CD1c-positive myeloid dendritic cell (primary cell): Measurements from ENCODE around the gene CNPY2.
"Not testable (repeated sequence)": the region's sequence is repeated elsewhere in the genome, so short reads cannot be mapped to it uniquely, and the experiment has no call there.

Experiments
- DNase-seq: peaks from one replicate; pipeline ENCODE4 v3.0.0-alpha.2; 2016; ENCODE audit errors: extremely low spot score

CNPY2 gene

GRCh38 chr12:56315622-56316473 is at the start of gene CNPY2:
CNPY2 (minus strand) TSS chr12:56315988; CDS start chr12:56315217, 771 bp downstream.
- DNase-seq, result peak; percentile 96

- no peak for DNase-seq
These were observed 46.6 kb upstream of the CNPY2 start, which contains the start of gene APOF for GRCh38 chr12:56362130-56363059. APOF (minus strand) TSS chr12:56362857; CDS start chr12:56362745, 112 bp downstream.

GRCh38 chr12:56361487-56362129 is 45.8 kb upstream of the CNPY2 start:
- DNase-seq, result no peak

GRCh38 chr12:56359851-56360767 is 44.3 kb upstream of the CNPY2 start, which contains the start of gene STAT2:
STAT2 (minus strand) TSS chr12:56360107; CDS start chr12:56356571, 3,536 bp downstream.
- DNase-seq, result peak; percentile 99

GRCh38 chr12:56358836-56359532 is 43.2 kb upstream of the CNPY2 start:
- DNase-seq, result peak; percentile 61

- no peak for DNase-seq
These were observed 35.5 kb upstream of the CNPY2 start for GRCh38 chr12:56351325-56351724.

- no peak for DNase-seq
These were observed 34.9 kb upstream of the CNPY2 start for GRCh38 chr12:56350662-56351061.

GRCh38 chr12:56348776-56349175 is 33.0 kb upstream of the CNPY2 start:
- DNase-seq, result no peak

- DNase-seq, result not testable (repeated sequence)
These were observed 31.5 kb upstream of the CNPY2 start for GRCh38 chr12:56347255-56347654.

GRCh38 chr12:56346675-56347074 is 30.9 kb upstream of the CNPY2 start:
- peak; percentile 9 for DNase-seq

GRCh38 chr12:56342290-56342689 is 26.5 kb upstream of the CNPY2 start:
- not testable (repeated sequence) for DNase-seq

- no peak for DNase-seq
These were observed 25.8 kb upstream of the CNPY2 start for GRCh38 chr12:56341616-56342015.

GRCh38 chr12:56339158-56339422 is 23.3 kb upstream of the CNPY2 start:
- no peak for DNase-seq

- DNase-seq, result peak; percentile 45
These were observed 22.7 kb upstream of the CNPY2 start, which contains the start of gene IL23A for GRCh38 chr12:56338308-56339157. IL23A (plus strand) TSS chr12:56338884; CDS start chr12:56339045, 161 bp downstream.

- peak; percentile 38 for DNase-seq
These were observed 22.0 kb upstream of the CNPY2 start for GRCh38 chr12:56337753-56338251.

- peak; percentile 86 for DNase-seq
These were observed 20.8 kb upstream of the CNPY2 start for GRCh38 chr12:56336361-56337167.

GRCh38 chr12:56335527-56335926 is 19.7 kb upstream of the CNPY2 start:
- DNase-seq, result not testable (repeated sequence)

- DNase-seq, result no peak
These were observed 18.7 kb upstream of the CNPY2 start for GRCh38 chr12:56334490-56334793.
